GM12801 (cell line): ENCODE data around the gene ADGRD1.

Experiments
- CTCF ChIP-seq: IDR thresholded peaks from one replicate; pipeline ENCODE4 v1.5.1; 2011; ENCODE audit warnings: control low read depth; ENCODE audit not compliant: insufficient read length; ENCODE audit errors: extremely low read depth

Gene ADGRD1

GRCh38 chr12:131038961-131039950, 85.5 kb downstream of the ADGRD1 start:
- TF ChIP-seq CTCF = no peak

DNA sequence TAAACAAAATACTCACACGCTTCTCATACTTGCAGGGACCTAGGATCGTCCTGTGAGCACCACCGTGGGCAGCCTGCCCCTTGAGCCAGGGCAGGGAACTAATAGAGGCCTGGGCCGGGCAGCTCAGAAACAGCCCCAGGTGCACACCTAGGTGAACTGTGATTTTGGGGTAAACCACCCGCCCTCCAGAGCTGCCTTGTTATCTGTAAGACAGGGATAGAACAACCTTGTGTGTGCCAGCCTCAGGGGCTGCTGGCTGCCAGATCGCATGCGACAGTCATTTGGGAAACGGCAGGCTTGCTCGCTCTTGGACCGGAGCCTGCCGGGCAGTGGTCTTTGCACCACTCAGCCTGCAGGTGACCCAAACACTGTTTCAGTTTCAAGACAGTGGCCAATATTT, 86.8 kb downstream of the ADGRD1 start:
- no peak for TF ChIP-seq CTCF

DNA sequence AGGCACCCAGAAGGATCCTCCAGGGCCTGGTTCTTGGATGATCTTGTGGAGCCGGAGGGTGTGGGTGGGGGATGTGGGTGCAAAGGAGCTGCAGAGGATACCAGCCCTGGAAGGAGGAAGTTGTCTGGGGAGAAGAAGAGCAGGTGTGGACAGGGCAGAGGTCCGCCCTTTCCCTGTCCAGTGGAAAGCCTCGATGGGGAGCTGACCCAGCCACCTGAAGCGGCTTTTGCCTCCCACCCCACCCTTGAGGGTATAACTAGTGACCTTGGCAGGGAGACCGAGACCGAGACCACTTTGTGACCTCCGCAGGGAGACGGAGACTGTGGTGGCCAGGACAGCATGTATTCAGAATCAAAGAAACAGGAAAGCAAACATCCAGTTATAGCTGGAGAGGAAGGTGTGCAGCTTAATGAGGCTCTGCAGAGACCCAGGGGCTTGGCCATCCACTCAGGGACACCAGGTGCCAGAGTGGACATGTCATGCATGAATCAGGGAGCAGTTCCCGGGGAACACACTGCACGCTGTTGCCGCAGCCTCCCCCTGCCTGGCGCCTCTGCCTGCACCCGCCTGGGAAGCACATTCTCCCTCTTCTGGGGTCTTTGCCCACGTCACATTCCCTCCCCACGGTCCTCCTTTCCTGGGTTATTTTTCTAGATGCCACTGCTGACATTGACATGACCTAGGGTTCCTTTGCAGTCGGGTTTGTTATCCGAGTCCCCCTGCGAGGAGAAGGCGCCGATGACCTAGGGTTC, 87.7 kb downstream of the ADGRD1 start:
- no peak for TF ChIP-seq CTCF

DNA sequence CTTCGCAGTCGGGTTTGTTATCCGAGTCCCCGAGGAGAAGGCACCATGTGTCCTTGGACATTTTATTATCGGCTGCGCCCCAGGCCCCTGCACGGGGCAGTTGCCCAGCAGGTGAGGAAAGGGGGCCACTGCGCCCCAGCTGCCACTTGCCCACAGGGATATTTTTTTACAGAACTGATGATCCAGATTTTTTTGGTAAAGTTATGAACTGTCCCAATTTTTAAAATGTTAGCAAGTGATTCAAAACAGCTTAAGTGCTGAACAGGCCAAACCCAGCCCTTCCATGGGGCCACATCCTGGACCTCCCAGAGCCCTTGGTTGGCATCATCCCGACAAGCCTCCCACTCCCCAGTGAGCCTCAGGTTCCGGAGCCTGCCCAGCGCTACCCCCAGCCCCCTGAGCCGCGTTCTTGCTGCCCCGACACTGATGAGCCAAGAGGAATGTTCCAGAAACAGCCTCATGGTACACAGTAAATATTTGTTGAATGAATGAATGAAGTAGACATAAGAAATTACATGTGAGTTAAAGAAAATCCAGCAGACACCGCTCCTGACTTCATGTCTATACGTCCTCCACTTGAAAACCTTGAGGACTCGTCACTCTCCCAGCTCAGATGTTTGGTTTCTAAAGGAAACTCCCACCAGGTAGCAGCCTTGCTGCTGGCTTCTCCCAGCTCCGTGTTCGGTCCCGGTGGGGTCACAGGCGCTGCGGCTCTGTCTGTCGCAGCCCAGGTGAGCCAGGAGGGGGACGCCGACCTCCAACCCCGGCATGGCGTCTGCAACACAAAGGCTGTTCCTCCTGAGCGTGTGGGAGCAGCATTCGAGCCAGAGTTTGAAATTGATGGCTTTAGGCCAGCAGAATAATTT, 88.5 kb downstream of the ADGRD1 start:
- TF ChIP-seq CTCF = no peak

DNA sequence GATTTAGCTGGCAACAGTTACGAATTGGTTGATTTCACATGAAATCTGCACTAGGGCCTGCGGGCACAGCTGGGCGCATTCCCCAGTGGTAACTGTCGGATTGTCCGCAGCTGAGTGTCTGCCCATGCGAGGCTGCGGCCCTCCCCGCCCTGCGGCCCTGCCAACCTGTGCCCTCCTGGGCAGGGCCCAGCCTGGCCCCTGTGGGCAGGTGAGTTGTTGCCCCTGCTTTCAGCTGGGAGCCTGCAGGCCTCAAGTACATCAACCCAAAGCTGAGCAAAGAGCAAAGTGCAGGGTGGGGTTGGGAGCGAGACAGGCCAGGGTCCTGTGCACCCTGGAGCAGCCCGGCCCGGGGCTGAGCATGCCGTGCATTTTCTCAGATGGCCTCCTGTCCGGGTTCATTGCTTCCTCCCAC, 89.1 kb downstream of the ADGRD1 start:
- no peak for TF ChIP-seq CTCF

DNA sequence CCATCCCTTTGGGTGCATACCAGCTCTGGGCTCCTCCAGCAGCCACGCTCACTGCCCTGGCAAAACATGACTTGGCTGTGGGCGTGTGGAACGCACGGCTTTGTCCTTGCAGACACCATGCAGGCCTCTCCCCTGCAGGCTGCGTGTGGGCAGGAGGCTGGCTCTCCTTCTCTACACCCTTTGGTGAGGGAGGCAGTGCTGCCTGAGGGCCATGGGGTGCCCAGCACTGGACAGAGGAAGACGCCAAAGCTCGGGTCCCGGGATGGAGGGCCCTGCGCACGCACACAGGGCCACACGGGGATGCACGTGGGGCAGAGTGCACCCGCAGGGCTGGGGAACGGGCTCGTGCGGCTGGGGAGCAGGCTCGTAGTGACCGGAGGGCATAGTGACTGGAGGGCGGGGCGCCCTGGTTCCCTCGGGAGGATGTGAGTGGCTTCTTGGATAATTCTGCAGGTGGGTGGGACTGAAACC, 89.7 kb downstream of the ADGRD1 start:
- no peak for TF ChIP-seq CTCF
